ENCODE results near the gene NCAM2. TPM values are rescaled to one million over a fixed set of nuclear protein-coding genes. Genes with fewer than 3 reads are reported as not detected.

Gene NCAM2
- total RNA-seq, 1 donor from 2014 or later: 15.9 TPM

DNA sequence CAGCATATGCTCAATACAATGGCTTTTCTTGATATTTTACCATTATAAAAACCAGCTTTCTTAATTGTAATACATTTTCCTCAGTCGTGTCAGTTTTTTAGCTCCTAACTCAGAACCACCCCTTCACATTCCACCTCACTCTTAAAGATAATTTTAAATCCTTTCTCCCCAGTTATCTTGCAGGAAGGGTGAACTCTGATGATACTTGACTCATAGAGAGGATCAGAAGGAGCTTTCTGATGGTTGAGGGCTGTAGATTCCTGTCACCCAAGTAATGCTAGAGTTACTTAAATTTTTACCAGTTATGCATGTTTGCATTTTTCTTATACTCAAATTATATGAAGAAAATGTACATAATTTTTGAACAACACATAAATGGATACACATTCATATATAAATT is 233.7 kb downstream of the NCAM2 start:
- Histone ChIP-seq H3K27me3 (no peaks in the 10 kb centered on the region), H3K9me3 (no peaks in the 10 kb centered on the region), H3K36me3 (no peaks in the 10 kb centered on the region), H3K4me3 (no peak overlapping the region), H3K4me1 (no peaks in the 10 kb centered on the region), H3K27ac (no peak overlapping the region)
- ATAC-seq (no peak), DNase-seq (no peak)
- intact Hi-C loops (cut with DNase I): no loop called here
- no peak for TF ChIP-seq CTCF (IDR thresholded peaks at IDR 0.05)

GRCh38 chr21:21232320-21232719 is 234.1 kb downstream of the NCAM2 start:
- DNase-seq (no peak), ATAC-seq (no peak)
- Histone ChIP-seq H3K36me3 (no peaks in the 10 kb centered on the region), H3K4me1 (no peaks in the 10 kb centered on the region), H3K9me3 (no peaks in the 10 kb centered on the region), H3K27me3 (no peaks in the 10 kb centered on the region), H3K27ac (no peak overlapping the region), H3K4me3 (no peak overlapping the region)
- TF ChIP-seq CTCF (IDR thresholded peaks at IDR 0.05): peak; percentile 42
- intact Hi-C loops (cut with DNase I): no loop called here

DNA sequence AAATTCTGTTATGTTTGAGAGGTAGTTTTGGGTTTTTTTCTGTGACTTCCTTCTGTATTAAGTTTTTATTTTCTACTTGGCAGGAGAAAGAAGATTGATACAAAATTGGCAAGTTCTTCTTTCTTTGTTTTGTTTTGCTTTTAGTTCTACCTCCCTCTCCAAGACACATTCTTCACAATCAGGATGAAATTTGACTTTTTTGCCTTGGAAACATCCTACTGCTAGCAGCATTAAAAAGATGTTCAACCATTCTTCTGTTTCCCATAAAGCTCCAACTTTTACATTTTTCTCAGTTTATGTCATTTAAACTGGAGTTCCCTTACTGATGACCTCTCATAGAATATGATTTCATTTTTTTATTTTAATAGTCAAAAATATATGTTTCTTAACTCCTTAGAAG is 234.8 kb downstream of the NCAM2 start:
- no peak for ATAC-seq
- Histone ChIP-seq H3K4me1 (no peaks in the 10 kb centered on the region), H3K27me3 (no peaks in the 10 kb centered on the region), H3K4me3 (no peak overlapping the region), H3K36me3 (no peaks in the 10 kb centered on the region), H3K9me3 (no peaks in the 10 kb centered on the region), H3K27ac (no peak overlapping the region)
- intact Hi-C loops (cut with DNase I): no loop called here
- TF ChIP-seq CTCF (IDR thresholded peaks at IDR 0.05): no peak
- DNase-seq: no peak

DNA sequence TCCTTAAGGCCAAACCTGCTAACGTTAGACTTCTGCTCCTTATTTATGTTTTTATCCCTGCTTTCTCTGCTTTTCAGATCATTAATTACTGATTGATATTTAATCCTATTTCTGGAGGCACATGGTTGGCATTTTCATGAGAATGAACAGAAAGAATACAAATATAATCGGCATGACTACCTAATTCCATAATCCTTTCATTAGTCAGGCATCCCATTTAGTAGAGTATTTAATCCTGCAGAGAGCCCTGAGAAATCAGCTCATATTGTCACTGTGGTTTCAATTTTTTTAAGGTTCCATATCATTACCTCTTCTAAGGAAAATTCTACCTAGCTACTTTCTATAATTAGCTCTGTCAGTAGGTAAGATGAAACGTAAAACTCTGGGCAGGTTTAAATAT is 238.8 kb downstream of the NCAM2 start:
- no peak for ATAC-seq
- H3K4me3 ChIP-seq: no peak overlapping the region
- H3K27ac ChIP-seq: no peak overlapping the region
- DNase-seq: no peak
- intact Hi-C loops (cut with DNase I): no loop called here
- H3K9me3 ChIP-seq: no peaks in the 10 kb centered on the region
- no peaks in the 10 kb centered on the region for H3K36me3 ChIP-seq
- no peaks in the 10 kb centered on the region for H3K27me3 ChIP-seq
- no peaks in the 10 kb centered on the region for H3K4me1 ChIP-seq
- TF ChIP-seq CTCF (IDR thresholded peaks at IDR 0.05): no peak

DNA sequence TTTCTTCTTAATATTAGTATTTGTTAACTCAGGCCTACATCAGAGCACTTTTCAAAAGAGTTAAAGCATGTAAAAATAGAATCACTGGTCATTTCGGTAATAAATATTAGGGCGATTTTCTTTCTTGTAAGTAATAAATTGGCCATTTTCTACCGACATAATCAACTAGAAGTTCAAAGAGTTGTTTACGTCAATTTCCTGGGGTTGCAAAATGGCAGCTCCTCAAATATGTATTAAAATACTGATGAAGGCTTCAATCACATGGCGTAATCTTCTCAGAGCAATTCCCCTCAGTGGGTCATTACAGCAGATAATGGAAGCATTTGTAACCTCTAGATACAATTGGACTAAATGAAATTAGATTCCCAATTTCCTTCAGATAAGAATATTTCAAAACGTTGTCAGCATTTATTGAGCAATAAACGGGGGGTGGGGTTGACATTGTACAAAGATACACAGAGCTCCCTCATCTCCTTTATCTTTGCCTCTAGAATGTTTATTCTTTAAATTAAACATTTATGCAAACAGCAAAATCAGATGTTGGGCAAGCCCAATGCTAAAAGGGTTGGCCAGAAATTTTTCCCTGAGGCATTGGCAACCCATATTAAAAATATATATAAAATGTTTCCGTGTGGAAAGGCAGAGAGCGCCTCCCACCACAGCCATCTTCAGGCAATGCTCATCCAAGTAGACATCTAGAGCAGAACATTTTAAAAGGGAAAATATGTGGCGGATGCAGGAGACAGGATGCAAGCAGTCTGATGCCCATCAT is 240.6 kb downstream of the NCAM2 start:
- intact Hi-C loops (cut with DNase I): no loop called here
- ATAC-seq: no peak

More for the DNA sequence above, 240.6 kb downstream of the NCAM2 start:
- no peak for DNase-seq
- Histone ChIP-seq H3K27me3 (no peaks in the 10 kb centered on the region), H3K4me3 (no peak overlapping the region), H3K4me1 (no peaks in the 10 kb centered on the region), H3K36me3 (no peaks in the 10 kb centered on the region), H3K9me3 (no peaks in the 10 kb centered on the region), H3K27ac (no peak overlapping the region)
- TF ChIP-seq CTCF (IDR thresholded peaks at IDR 0.05): no peak
